ENCODE measurements around the gene RDH5. TPM values are rescaled to one million over a fixed set of nuclear protein-coding genes. Genes with fewer than 3 reads are reported as not detected.

RDH5 gene
- total and polyA plus RNA-seq, 2 of the 4 experiments (the other 2 are of a cell fraction): 7.3 to 18.8 TPM

Small RNAs within 50 kb of the gene (microRNA-seq; reads per million reads assigned to microRNA genes)
- gene AC009779.1 (ENCODE audit: insufficient read depth, insufficient read length): not detected
- not detected for gene RF00017 (ENCODE audit: insufficient read depth, insufficient read length)

Small RNAs within 50 kb of the gene (small RNA-seq; reads per million reads assigned to genes)
- gene AC009779.1 (0 reads per million in 5 experiments), gene RF00017 (0 reads per million in 5 experiments)

Other genes with a start within 250 kb of the RDH5 start
- gene OR6C68, start 228.0 kb upstream of the RDH5 start, total RNA-seq (2012; rRNA removed): not detected in 2 replicates
- gene OR6C68, start 228.0 kb upstream of the RDH5 start, polyA plus RNA-seq (2012; rRNA removed): not detected in 2 replicates
- not detected in 2 replicates for gene OR6C4, start 170.8 kb upstream of the RDH5 start, total RNA-seq (2012; rRNA removed)
- not detected in 2 replicates for gene OR6C4, start 170.8 kb upstream of the RDH5 start, polyA plus RNA-seq (2012; rRNA removed)
- gene OR2AP1, start 147.9 kb upstream of the RDH5 start, total RNA-seq (2012; rRNA removed): not detected in 2 replicates
- gene OR2AP1, start 147.9 kb upstream of the RDH5 start, polyA plus RNA-seq (2012; rRNA removed): not detected in 2 replicates
- not detected in 2 replicates for gene OR10P1, start 83.5 kb upstream of the RDH5 start, total RNA-seq (2012; rRNA removed)
- gene OR10P1, start 83.5 kb upstream of the RDH5 start, polyA plus RNA-seq (2012; rRNA removed): not detected in 2 replicates
- gene ITGA7, start 12.5 kb upstream of the RDH5 start, total RNA-seq (2012; rRNA removed): 3.9 and 4.4 TPM in 2 replicates
- 13.9 and 15.7 TPM in 2 replicates for gene ITGA7, start 12.5 kb upstream of the RDH5 start, polyA plus RNA-seq (2012; rRNA removed)
- gene BLOC1S1, start 4.3 kb upstream of the RDH5 start, total RNA-seq (2012; rRNA removed): 128 and 158 TPM in 2 replicates
- 280 and 285 TPM in 2 replicates for gene BLOC1S1, start 4.3 kb upstream of the RDH5 start, polyA plus RNA-seq (2012; rRNA removed)
- gene CD63, start 8.6 kb downstream of the RDH5 start, total RNA-seq (2012; rRNA removed): 995 and 1,796 TPM in 2 replicates
- gene CD63, start 8.6 kb downstream of the RDH5 start, polyA plus RNA-seq (2012; rRNA removed): 1,398 and 1,518 TPM in 2 replicates
- 2.2 and 2.7 TPM in 2 replicates for gene GDF11, start 22.7 kb downstream of the RDH5 start, total RNA-seq (2012; rRNA removed)
- gene GDF11, start 22.7 kb downstream of the RDH5 start, polyA plus RNA-seq (2012; rRNA removed): 12.9 and 13.6 TPM in 2 replicates
- gene SARNP, start 97.3 kb downstream of the RDH5 start, total RNA-seq (2012; rRNA removed): 46.8 and 132 TPM in 2 replicates
- gene SARNP, start 97.3 kb downstream of the RDH5 start, polyA plus RNA-seq (2012; rRNA removed): 99.6 and 103 TPM in 2 replicates
- gene ORMDL2, start 97.6 kb downstream of the RDH5 start, total RNA-seq (2012; rRNA removed): 20.4 and 23.3 TPM in 2 replicates
- 38.6 and 39.7 TPM in 2 replicates for gene ORMDL2, start 97.6 kb downstream of the RDH5 start, polyA plus RNA-seq (2012; rRNA removed)
- 56.3 and 56.9 TPM in 2 replicates for gene DNAJC14, start 109.2 kb downstream of the RDH5 start, total RNA-seq (2012; rRNA removed)
- gene DNAJC14, start 109.2 kb downstream of the RDH5 start, polyA plus RNA-seq (2012; rRNA removed): 13.3 and 19.8 TPM in 2 replicates
- 8.6 and 9.9 TPM in 2 replicates for gene MMP19, start 122.5 kb downstream of the RDH5 start, total RNA-seq (2012; rRNA removed)
- 34.3 and 34.7 TPM in 2 replicates for gene MMP19, start 122.5 kb downstream of the RDH5 start, polyA plus RNA-seq (2012; rRNA removed)
- 25.6 and 27.8 TPM in 2 replicates for gene PYM1, start 207.5 kb downstream of the RDH5 start, total RNA-seq (2012; rRNA removed)
- gene PYM1, start 207.5 kb downstream of the RDH5 start, polyA plus RNA-seq (2012; rRNA removed): 26.5 and 27.3 TPM in 2 replicates
- gene DGKA, start 210.8 kb downstream of the RDH5 start, total RNA-seq (2012; rRNA removed): 61.4 and 71.9 TPM in 2 replicates
- gene DGKA, start 210.8 kb downstream of the RDH5 start, polyA plus RNA-seq (2012; rRNA removed): 75.1 and 75.8 TPM in 2 replicates
- 1.4 and 1.7 TPM in 2 replicates for gene PMEL, start 245.6 kb downstream of the RDH5 start, total RNA-seq (2012; rRNA removed)
- gene PMEL, start 245.6 kb downstream of the RDH5 start, polyA plus RNA-seq (2012; rRNA removed): 5.8 and 5.9 TPM in 2 replicates
- gene CDK2, start 246.4 kb downstream of the RDH5 start, total RNA-seq (2012; rRNA removed): 40.0 and 42.5 TPM in 2 replicates
- 61.7 and 101 TPM in 2 replicates for gene CDK2, start 246.4 kb downstream of the RDH5 start, polyA plus RNA-seq (2012; rRNA removed)